Stimulated activated CD4-positive, alpha-beta T cell treated with anti-CD3 and anti-CD28 coated beads, Interleukin-15, amount 100 ng/mL, for 1 hour (primary cell): ENCODE results near the gene RTBDN.
"Not testable (repeated sequence)": the region's sequence is repeated elsewhere in the genome, so short reads cannot be mapped to it uniquely, and the experiment has no call there.

Source experiments
- DNase-seq, 2 donors: peaks; one replicate each; pipeline ENCODE4 v3.0.0-alpha.2; 2020; ENCODE audit warnings: low read depth in 1 of 2, low spot score in 1 of 2

Gene RTBDN

DNA sequence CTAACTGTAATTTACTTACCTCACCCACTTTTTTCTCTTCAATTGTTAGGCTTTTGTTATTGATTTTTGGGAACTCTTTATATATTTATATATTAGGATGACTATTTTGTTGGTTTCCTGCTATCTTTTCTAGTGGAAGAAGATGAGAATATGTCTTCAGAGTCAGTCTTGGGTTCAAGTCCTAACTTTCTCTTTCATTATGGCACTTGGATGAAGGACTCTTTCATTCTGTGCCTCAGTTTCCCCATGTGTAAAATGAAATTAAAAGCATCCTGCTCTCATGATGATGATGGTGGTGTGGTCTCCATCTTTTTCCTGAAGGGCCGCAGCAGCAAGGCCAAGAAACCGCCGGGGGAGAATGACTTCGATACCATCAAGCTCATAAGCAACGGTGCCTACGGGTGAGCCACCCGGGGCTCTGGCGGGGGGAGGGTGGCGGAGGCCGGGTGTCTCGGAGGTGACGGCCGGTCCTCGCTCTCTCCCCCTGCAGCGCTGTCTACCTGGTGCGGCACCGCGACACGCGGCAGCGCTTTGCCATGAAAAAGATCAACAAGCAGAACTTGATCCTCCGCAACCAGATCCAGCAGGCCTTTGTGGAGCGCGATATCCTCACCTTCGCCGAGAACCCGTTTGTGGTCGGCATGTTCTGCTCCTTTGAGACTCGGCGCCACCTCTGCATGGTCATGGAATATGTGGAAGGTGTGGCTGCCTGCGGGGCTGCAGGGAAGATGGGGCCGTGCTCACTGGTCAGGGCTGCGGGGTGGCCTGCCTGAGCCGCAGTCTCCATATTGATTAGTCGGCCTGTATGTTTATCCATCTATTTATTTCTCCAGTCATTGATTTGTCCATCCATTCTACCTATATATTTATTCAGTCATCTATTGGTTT is 23.9 kb upstream of the RTBDN start:
- no peak for DNase-seq

GRCh38 chr19:12856653-12857052 is 22.3 kb upstream of the RTBDN start:
- DNase-seq = no peak

DNA sequence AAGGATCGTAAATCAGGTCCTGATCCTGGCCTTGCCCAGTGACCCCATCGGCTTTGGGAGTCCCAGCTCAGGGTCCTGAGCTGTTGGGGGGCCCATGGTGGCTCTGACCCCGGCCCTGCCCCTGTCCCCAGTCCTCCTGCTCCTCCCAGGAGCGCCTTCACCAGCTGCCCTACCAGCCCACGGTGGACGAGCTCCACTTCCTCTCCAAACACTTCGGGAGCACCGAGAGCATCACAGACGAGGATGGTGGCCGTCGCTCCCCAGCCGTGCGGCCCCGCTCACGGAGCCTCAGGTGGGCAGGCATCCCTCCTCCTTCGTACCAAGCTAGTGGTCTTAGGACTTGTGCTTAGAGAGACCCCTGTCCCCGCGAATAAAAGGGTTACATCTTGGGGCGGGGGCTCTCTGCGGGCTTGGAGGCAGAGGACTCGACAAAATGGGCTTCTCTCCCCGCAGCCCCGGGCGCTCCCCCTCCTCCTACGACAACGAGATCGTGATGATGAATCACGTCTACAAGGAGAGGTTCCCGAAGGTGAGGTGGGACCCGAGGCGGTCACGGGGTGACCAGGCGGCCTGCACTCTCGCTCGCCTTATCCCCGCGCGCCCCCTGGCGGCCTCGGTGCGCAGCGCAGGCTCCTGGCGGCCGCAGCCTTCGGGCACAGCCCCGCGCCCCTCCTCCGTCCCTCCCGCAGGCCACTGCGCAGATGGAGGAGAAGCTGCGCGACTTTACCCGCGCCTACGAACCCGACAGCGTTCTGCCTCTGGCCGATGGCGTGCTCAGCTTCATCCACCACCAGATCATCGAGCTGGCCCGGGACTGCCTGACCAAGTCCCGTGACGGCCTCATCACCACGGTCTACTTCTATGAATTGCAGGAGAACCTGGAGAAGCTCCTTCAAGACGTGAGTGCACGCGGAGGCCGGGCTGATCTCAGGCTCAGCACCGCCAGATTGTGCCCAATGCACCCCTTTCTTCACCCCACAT is 13.1 kb upstream of the RTBDN start:
- DNase-seq = peak; percentile 63 to 84

GRCh38 chr19:12846613-12847012 is 12.2 kb upstream of the RTBDN start:
- DNase-seq = not testable (repeated sequence)

GRCh38 chr19:12843999-12844732 is 9.8 kb upstream of the RTBDN start:
- no peak for DNase-seq

GRCh38 chr19:12843328-12843727 is 8.9 kb upstream of the RTBDN start:
- no peak for DNase-seq

DNA sequence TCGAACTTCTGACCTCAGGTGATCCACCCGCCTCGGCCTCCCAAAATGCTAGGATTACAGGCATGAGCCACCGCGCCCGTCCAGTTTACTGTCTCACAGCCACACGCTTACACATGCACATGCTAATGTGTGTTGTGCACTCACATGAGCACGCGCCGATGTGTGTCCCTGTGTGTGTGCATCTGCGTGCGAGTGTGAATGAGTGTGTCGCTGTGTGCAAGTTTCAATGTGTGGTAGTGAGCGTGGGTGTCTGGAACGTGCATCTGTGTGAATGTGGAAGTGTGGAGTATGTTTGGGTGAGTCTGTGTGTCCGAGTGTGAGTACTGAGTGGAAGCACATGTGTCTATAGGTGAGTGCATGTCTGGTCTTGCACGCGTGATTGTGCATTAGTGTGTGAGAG is 8.1 kb upstream of the RTBDN start:
- DNase-seq = no peak

DNA sequence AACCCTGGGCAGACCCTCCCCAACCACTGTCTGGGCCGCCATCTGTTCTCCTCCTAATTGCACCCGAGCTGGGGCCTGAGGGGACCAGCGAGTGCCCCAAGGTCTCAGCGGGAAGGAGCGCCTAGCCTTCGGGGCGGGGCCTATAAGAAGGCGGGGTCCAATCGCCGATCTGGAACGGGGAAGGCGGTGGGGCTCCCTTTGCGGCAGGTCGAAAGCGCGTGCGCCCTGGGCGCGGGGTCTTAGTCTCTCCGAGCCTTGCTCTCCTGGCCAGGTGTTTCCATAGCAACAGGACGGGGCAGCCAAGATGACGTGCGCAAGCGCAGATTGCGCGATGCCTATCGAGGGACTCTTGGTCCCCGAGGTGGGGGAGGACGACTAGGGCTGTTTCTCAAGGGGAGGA is 6.7 kb upstream of the RTBDN start:
- no peak for DNase-seq

GRCh38 chr19:12840091-12841079 is 6.0 kb upstream of the RTBDN start:
- DNase-seq = peak in 1 of 2 donors; percentile 23

DNA sequence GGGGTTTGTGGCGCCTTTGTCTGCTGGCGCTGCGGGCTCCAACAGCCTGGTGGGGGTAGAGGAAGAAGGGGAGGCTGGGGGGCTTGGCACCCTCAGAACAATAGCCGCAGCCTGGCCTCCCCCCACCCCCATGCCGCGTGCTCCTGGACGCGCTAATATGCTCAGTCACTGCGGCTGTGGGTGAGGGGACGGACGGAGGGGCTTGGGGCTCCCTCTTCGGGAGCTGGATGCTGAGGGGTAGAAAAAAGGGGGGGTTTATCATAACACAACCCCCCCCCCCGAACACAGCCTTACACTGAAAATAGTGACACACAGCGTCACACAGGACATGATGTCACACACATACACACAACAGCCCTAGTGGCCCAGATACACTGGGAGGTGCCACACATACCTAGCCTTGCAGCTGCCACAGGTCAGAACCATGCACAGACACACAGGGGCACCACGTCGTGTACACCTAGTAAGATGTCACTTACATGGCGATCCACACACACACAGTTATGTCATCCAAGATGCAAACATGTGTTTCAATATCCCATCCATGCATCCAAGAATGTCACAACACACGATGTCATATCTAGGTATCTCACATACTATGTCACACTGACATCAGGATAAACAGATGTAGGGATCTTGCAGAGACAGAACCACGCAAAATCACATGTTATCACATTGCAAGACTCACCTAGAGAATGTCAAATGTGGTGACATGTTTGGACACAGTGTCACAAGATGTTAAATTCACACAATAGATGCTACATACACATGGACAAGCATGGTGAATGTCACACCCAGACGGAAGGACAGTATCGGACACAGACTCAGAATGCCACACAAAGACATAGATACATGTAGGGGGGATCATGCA is 4.7 kb upstream of the RTBDN start:
- no peak for DNase-seq

GRCh38 chr19:12838182-12838885 is 4.0 kb upstream of the RTBDN start, which contains the start of gene MAST1:
TSS of gene MAST1 (plus strand) at chr19:12838515. CDS start at chr19:12838573, 58 bp downstream.
- peak in 1 of 2 donors; percentile 49 for DNase-seq

GRCh38 chr19:12837225-12837624 is 2.8 kb upstream of the RTBDN start:
- DNase-seq = no peak

GRCh38 chr19:12836529-12836863 is 2.1 kb upstream of the RTBDN start:
- no peak for DNase-seq

GRCh38 chr19:12834976-12835757 is 788 bp upstream of the RTBDN start:
- DNase-seq = no peak

DNA sequence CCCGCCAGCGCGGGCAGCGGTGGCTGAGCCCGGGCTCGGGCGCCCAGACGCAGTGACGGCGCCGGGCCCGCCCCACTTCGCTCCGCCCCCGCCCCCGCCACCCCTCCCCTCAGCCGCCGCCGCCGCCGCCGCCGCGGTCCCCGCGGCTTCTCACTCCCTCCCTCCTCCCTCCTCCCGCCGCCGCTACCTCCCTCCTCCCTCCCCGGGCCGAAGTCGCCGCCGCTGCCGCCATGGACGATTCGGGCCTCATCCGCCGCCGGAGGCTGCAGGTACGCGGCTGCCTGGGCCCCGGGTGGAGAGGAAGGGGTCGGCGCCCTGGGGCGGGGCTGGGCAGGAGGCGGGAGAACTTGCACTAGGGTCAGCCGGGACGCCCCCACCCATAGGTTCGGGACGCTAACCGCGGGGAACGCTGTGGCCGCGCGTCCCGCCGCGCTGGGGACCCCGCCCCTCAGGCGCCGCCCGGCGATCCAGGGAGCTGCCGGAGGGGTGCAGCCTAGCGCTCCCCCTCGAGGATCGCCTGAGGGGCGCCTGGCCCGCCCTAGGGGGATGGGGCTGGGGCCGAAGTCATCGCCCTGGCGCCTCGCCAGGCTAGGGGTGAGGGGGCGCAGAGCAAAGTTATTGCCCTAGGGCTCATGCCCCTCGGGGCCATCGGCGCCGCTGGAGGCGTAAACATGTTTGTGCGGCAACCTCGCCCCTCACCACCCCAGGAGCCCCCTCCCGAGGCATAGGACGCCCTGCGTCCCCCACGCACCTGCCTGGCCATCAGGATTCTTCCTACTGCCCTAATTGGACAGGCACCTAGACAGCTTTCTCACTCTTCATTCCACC is 427 bp downstream of the RTBDN start:
- peak in 1 of 2 donors; percentile 28 for DNase-seq

DNA sequence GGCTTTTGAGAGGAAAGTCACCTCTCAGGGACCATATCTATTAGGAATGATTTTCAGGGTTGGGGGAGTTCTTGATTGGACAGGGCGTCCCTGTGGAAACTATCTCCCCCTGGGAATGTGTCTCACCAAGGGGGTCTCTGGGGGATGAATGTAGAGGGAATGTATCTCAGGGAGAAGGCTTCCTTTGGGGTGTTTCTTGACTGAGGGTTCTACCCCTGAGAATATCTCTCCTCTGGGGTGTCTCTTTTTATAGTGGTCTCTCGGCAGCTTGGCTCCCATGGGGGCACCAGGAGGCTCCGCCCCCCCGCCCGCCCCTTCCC is 1.0 kb downstream of the RTBDN start:
- no peak for DNase-seq

DNA sequence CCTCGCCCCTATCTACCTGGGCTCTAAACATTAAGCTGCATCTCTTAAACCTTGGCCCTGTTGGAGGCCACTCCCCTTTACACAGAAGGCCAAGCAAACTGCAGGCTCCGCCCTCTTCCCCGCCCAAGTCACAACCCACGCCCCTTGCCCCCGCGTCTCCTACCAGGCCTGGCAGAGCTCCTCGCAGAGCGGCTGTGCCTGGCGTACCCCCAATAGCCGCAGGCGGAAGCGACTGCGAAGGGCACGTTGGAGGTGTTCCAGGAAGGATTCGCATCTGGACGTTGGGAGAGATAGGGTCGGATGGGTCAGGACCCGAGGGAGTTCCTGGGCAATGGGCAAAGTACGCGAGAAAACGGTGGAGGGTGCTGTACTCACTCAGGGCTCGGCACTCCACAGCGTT is 5.9 kb downstream of the RTBDN start:
- DNase-seq = peak in 1 of 2 donors; percentile 24
